PFSK-1 (cell line): ENCODE results near the gene MCM10.

ENCODE experiments used
- FOXP2 ChIP-seq: optimal IDR thresholded peaks from 2 replicates; pipeline ENCODE3; 2011; ENCODE audit warnings: borderline replicate concordance, control low read depth, inconsistent platforms; ENCODE audit not compliant: insufficient read depth; ENCODE audit errors: extremely low read length, extremely low read depth
- POLR2AphosphoS5 ChIP-seq: IDR thresholded peaks from 2 replicates; pipeline ENCODE4 v1.6.1; 2012; ENCODE audit warnings: low read depth, mild to moderate bottlenecking, control low read depth, low read length, moderate library complexity
- SIN3A ChIP-seq: IDR thresholded peaks from 2 replicates; pipeline ENCODE4 v1.6.1; 2012; ENCODE audit warnings: mild to moderate bottlenecking, low read length, moderate library complexity, borderline replicate concordance; ENCODE audit not compliant: insufficient read depth
- TAF1 ChIP-seq: IDR thresholded peaks from 2 replicates; pipeline ENCODE4 v1.6.1; 2012; ENCODE audit warnings: low read length, control low read depth, borderline replicate concordance; ENCODE audit not compliant: insufficient read depth
- TF ChIP-seq, protein P1 (sequence below), 2 experiments: IDR thresholded peaks; 2 replicates each; pipeline versions ENCODE4 v1.6.1 to v1.8.0; 2011 to 2012; ENCODE audit warnings: low read depth in 2 of 2, low read length in 2 of 2, control low read depth in 1 of 2, inconsistent platforms in 1 of 2, mild to moderate bottlenecking in 1 of 2, moderate library complexity in 1 of 2; ENCODE audit not compliant: insufficient read depth in 1 of 2

MCM10 gene

DNA sequence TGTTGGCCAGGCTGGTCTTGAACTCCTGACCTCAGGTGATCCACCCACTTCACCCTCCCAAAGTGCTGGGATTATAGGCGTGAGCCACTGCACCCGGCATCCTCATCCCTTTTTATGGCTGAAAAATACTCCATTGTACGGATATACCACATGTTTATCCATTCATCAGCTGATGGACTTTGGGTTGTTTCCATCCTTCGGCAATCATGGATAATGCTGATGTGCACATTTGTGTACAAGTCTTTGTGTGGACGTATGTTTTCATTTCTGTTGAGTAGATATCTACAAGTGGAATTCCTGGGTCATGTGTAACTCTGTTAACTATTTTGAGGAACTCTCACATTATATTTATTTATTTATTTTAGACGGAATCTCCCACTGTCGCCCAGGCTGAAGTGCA is 78.6 kb downstream of the MCM10 start:
- TF ChIP-seq FOXP2, result no peak
- TF ChIP-seq TAF1, result no peak
- TF ChIP-seq, protein P1, sequence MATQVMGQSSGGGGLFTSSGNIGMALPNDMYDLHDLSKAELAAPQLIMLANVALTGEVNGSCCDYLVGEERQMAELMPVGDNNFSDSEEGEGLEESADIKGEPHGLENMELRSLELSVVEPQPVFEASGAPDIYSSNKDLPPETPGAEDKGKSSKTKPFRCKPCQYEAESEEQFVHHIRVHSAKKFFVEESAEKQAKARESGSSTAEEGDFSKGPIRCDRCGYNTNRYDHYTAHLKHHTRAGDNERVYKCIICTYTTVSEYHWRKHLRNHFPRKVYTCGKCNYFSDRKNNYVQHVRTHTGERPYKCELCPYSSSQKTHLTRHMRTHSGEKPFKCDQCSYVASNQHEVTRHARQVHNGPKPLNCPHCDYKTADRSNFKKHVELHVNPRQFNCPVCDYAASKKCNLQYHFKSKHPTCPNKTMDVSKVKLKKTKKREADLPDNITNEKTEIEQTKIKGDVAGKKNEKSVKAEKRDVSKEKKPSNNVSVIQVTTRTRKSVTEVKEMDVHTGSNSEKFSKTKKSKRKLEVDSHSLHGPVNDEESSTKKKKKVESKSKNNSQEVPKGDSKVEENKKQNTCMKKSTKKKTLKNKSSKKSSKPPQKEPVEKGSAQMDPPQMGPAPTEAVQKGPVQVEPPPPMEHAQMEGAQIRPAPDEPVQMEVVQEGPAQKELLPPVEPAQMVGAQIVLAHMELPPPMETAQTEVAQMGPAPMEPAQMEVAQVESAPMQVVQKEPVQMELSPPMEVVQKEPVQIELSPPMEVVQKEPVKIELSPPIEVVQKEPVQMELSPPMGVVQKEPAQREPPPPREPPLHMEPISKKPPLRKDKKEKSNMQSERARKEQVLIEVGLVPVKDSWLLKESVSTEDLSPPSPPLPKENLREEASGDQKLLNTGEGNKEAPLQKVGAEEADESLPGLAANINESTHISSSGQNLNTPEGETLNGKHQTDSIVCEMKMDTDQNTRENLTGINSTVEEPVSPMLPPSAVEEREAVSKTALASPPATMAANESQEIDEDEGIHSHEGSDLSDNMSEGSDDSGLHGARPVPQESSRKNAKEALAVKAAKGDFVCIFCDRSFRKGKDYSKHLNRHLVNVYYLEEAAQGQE (IDR thresholded peaks at IDR 0.05; ENCODE audit: insufficient read depth in 1 of 2, low read depth in 2 of 2, low read length in 2 of 2), result no peak
- TF ChIP-seq POLR2AphosphoS5, result no peak
- TF ChIP-seq SIN3A, result no peak

- no peak for TF ChIP-seq FOXP2
- TF ChIP-seq, protein P1 (IDR thresholded peaks at IDR 0.05; ENCODE audit: insufficient read depth in 1 of 2, low read depth in 2 of 2, low read length in 2 of 2), result no peak
- TF ChIP-seq SIN3A, result no peak
- no peak for TF ChIP-seq TAF1
- TF ChIP-seq POLR2AphosphoS5, result no peak
Observed at GRCh38 chr10:13241613-13242012, 80.3 kb downstream of the MCM10 start.

GRCh38 chr10:13247246-13247645 is 85.9 kb downstream of the MCM10 start:
- TF ChIP-seq SIN3A, result no peak

- TF ChIP-seq FOXP2 (no peak), POLR2AphosphoS5 (no peak), SIN3A (no peak), TAF1 (no peak)
- TF ChIP-seq, protein P1 (IDR thresholded peaks at IDR 0.05; ENCODE audit: insufficient read depth in 1 of 2, low read depth in 2 of 2, low read length in 2 of 2), result no peak
Observed at GRCh38 chr10:13247784-13248183, 86.4 kb downstream of the MCM10 start.

- no peak for TF ChIP-seq POLR2AphosphoS5
Observed at GRCh38 chr10:13253726-13254125, 92.4 kb downstream of the MCM10 start.

GRCh38 chr10:13256627-13257026 is 95.3 kb downstream of the MCM10 start:
- TF ChIP-seq TAF1, result no peak
- TF ChIP-seq POLR2AphosphoS5, result no peak
- no peak for TF ChIP-seq FOXP2

GRCh38 chr10:13257621-13258140 is 96.3 kb downstream of the MCM10 start:
- TF ChIP-seq SIN3A (no peak), TAF1 (no peak), FOXP2 (no peak), POLR2AphosphoS5 (no peak)
- TF ChIP-seq, protein P1 (IDR thresholded peaks at IDR 0.05; ENCODE audit: insufficient read depth in 1 of 2, low read depth in 2 of 2, low read length in 2 of 2), result no peak
